Measurements from ENCODE around the gene RPL37.

- TF ChIP-seq EZH2phosphoT487 (IDR thresholded peaks at IDR 0.05; ENCODE audit: low read length) (no peak), EZH2 (optimal IDR thresholded peaks at IDR 0.05; ENCODE audit: low read depth, low read length) (no peak)
- TF ChIP-seq, protein P1, sequence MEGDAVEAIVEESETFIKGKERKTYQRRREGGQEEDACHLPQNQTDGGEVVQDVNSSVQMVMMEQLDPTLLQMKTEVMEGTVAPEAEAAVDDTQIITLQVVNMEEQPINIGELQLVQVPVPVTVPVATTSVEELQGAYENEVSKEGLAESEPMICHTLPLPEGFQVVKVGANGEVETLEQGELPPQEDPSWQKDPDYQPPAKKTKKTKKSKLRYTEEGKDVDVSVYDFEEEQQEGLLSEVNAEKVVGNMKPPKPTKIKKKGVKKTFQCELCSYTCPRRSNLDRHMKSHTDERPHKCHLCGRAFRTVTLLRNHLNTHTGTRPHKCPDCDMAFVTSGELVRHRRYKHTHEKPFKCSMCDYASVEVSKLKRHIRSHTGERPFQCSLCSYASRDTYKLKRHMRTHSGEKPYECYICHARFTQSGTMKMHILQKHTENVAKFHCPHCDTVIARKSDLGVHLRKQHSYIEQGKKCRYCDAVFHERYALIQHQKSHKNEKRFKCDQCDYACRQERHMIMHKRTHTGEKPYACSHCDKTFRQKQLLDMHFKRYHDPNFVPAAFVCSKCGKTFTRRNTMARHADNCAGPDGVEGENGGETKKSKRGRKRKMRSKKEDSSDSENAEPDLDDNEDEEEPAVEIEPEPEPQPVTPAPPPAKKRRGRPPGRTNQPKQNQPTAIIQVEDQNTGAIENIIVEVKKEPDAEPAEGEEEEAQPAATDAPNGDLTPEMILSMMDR (IDR thresholded peaks at IDR 0.05; ENCODE audit: low read length): no peak
Observed at GRCh38 chr5:40781843-40782409, 53.1 kb downstream of the RPL37 start.

All from MM.1S (cell line).